HFF-Myc (cell line): ENCODE measurements around the gene NEURL3.

ENCODE experiments used
- DNase-seq: peaks from one replicate; pipeline ENCODE4 v3.0.0-alpha.2; 2011; ENCODE audit warnings: low read depth; ENCODE audit errors: extremely low read depth
- H3K4me3 ChIP-seq: replicated peaks from 2 replicates; pipeline ENCODE4 v1.5.1; 2011; ENCODE audit warnings: low read depth, mild to moderate bottlenecking, control low read depth, low read length
- TF ChIP-seq, protein P1 (sequence below): IDR thresholded peaks from 2 replicates; pipeline ENCODE4 v1.5.1; 2012; ENCODE audit warnings: mild to moderate bottlenecking, low read depth, low read length, control low read depth; ENCODE audit errors: missing control alignments

NEURL3 gene

DNA sequence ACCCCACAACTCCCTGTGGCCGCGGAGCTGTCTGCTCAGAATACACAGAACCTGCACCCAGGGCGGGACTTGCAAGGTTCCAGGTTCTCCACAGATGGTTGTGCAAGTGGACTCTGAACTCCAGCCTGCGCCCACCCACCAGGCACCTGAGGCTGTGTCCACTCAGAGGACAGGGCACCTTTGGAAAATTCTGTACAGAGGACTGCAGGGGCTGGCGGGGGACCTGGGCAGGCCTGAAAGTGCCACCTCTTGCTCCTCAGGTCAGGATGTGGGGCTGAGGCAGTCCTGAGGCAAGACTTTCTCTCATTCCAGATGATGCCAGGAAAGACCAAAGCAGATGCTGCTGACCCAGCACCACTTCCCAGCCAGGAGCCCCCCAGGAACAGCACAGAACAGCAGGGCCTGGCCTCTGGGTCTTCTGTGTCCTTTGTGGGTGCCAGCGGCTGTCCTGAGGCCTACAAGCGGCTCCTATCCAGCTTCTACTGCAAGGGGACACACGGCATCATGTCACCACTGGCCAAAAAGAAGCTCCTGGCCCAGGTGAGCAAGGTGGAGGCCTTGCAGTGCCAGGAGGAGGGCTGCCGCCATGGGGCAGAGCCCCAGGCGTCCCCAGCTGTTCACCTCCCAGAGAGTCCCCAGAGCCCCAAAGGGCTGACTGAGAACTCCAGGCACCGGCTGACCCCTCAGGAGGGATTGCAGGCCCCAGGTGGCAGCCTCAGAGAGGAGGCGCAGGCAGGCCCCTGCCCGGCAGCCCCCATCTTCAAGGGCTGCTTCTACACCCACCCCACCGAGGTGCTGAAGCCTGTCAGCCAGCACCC is 45.8 kb upstream of the NEURL3 start:
- H3K4me3 ChIP-seq = no peak overlapping the region
- no peak for DNase-seq
- TF ChIP-seq, protein P1, sequence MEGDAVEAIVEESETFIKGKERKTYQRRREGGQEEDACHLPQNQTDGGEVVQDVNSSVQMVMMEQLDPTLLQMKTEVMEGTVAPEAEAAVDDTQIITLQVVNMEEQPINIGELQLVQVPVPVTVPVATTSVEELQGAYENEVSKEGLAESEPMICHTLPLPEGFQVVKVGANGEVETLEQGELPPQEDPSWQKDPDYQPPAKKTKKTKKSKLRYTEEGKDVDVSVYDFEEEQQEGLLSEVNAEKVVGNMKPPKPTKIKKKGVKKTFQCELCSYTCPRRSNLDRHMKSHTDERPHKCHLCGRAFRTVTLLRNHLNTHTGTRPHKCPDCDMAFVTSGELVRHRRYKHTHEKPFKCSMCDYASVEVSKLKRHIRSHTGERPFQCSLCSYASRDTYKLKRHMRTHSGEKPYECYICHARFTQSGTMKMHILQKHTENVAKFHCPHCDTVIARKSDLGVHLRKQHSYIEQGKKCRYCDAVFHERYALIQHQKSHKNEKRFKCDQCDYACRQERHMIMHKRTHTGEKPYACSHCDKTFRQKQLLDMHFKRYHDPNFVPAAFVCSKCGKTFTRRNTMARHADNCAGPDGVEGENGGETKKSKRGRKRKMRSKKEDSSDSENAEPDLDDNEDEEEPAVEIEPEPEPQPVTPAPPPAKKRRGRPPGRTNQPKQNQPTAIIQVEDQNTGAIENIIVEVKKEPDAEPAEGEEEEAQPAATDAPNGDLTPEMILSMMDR = no peak

DNA sequence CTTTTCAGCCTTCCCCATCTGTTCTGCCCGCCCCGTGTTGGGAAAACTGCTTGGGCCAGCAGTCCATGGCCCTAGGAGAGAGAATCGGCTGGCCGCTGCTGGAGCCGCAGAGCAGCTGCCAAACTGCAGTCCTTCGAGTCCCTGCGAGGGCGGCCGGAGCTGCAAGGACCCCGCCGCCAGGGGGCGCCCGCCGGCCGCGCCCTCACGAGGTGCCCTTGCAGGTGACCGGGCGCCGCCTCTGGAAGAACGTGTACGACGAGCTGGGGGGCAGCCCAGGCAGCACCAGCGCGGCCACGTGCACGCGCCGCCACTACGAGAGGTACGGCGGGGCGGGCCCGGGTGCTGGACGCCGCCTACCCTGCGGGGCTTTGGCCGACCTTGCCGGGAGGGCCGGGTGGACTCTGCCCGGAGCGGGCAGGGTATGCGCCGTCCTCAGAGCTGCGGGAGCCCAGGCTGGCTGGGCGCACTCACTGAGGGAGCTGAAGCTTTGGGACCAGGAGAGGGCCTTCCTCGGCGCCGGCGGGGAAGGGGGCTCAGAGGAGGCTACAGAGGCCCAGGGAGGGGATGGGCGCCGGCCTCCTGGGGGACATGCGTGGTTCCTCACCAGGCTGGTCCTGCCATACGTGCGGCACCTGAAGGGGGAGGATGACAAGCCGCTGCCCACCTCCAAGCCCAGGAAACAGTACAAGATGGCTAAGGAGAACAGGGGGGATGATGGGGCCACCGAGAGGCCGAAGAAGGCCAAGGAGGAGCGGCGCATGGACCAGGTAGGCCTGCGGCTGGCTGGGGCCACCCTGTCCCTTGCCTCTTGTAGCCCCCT is 45.0 kb upstream of the NEURL3 start:
- TF ChIP-seq, protein P1 = peak; percentile 43
- no peak overlapping the region for H3K4me3 ChIP-seq
- no peak for DNase-seq

DNA sequence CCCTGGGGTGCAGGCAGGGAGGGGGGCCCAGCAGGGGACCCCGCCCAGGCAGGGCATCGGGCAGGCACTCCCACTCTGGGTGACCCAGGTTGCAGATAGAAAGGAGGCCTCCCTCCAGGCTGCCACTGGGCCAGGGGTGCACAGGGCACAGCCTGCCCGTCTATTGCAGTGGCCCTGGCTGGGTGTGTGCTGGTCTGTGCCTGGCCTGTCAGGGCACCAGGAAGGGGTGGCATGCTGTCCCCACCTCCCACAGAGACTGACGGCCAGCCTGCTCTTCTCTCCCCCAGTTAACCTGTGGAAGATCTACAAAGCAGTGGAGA is 44.3 kb upstream of the NEURL3 start:
- H3K4me3 ChIP-seq = no peak overlapping the region
- TF ChIP-seq, protein P1 = no peak
- DNase-seq = no peak

DNA sequence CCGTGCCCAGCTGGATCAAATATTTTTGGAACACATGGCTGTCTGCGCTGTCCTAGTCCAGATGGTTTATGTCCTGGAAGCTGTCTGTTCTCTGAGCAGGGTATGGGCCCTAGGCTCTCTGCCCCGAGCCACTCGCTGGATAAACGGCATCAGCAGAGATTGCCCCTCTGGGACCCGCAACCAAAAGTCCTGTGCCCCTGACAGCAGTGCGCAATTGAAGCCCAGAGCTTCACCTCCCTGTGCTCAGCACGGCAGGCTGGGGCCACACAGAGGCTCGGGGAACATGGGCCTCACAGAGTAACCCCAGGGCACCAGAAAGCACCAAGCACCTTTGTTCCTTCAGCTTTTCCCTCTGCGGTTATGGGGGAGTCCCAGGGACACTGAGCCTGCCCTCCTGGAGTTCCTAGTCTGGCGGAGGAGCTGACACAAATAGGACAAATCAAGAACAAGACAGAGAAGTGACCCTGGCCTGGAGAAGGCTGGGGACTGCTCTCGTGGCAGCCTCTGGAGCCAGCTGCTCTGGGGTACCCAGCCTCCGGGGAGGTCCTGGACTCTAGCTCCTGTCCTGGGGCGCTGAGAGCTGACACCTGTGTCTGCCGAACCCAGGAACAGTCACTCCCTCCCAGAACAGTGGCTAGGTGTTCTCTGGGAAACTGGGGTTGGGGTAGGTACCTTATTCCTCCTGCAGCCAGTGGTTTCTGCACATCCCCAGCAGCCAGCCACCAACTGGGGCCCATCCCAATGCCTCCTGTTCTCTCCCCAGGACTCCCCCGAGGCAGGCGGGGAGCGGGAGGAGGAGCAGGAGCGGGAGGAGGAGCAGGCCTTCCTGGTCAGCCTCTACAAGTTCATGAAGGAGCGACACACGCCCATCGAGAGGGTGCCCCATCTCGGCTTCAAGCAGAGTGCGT is 43.7 kb upstream of the NEURL3 start:
- DNase-seq = no peak
- H3K4me3 ChIP-seq = no peak overlapping the region
- TF ChIP-seq, protein P1 = no peak

DNA sequence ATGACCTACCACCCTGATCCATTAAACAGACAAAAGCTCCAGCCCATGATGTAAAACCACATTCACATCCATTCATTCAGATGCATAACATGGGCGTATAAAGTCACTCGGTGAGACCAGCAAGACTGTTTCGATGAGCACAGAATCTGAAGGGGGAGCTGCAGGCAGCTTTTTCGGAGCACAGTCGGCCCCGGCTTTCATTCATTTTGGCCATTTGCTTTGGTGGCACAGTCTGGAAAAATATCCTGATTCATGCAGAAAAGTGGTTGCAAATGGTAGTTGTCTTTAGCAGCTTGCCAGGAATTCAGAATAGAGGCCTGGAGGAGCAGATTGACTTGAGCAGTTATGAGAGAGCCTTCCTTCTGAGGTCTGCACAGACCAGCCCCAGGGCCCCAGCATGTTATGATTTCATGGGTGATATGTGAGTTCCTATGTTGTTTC is 42.6 kb upstream of the NEURL3 start:
- TF ChIP-seq, protein P1 = no peak
- DNase-seq = no peak
- no peak overlapping the region for H3K4me3 ChIP-seq

DNA sequence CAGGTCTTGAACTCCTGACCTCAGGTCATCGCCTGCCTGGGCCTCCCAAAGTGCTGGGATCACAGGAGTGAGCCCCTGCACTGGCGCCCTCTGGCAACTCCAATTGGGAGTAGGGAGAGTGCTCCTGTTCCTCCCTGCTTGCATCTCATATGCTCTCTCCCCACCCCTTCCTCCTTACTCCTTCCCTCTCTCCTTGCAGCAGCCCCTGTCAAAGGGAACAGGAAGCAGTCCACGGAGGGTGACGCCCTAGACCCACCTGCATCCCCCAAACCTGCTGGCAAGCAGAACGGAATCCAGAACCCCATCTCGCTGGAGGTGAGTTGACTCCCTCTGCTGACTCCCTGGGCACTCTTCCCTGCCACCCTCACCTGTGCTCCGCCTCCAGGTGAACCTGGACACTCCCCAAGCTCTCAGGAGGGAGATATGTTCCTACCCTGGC is 42.1 kb upstream of the NEURL3 start:
- no peak for DNase-seq
- TF ChIP-seq, protein P1 = no peak
- H3K4me3 ChIP-seq = no peak overlapping the region
